HG03139 (cell line): ENCODE data around the gene VDR.

Source experiments
- ATAC-seq: cut with Tn5 transposase; IDR thresholded peaks from one replicate; pipeline ENCODE4 v1.9.1; 2021; ENCODE audit not compliant: unreplicated experiment

Gene VDR

GRCh38 chr12:47834199-47834903, 70.4 kb downstream of the VDR start:
- no peak for ATAC-seq

GRCh38 chr12:47833591-47834012, 71.2 kb downstream of the VDR start:
- no peak for ATAC-seq

- ATAC-seq, result no peak
Observed at GRCh38 chr12:47832263-47832933, 72.4 kb downstream of the VDR start.

GRCh38 chr12:47829584-47829983, 75.2 kb downstream of the VDR start:
- no peak for ATAC-seq

GRCh38 chr12:47828976-47829482, 75.8 kb downstream of the VDR start:
- no peak for ATAC-seq

- ATAC-seq, result no peak
Observed at GRCh38 chr12:47828008-47828975, 76.5 kb downstream of the VDR start.

- ATAC-seq, result no peak
Observed at GRCh38 chr12:47825173-47825639, 79.6 kb downstream of the VDR start.

GRCh38 chr12:47824635-47825034, 80.2 kb downstream of the VDR start:
- no peak for ATAC-seq

GRCh38 chr12:47824198-47824597, 80.6 kb downstream of the VDR start:
- no peak for ATAC-seq

- no peak for ATAC-seq
Observed at GRCh38 chr12:47823422-47824086, 81.2 kb downstream of the VDR start.

- no peak for ATAC-seq
Observed at GRCh38 chr12:47822863-47823262, 81.9 kb downstream of the VDR start.

GRCh38 chr12:47822401-47822800, 82.4 kb downstream of the VDR start:
- no peak for ATAC-seq

- ATAC-seq, result no peak
Observed at GRCh38 chr12:47821346-47821706, 83.5 kb downstream of the VDR start.

- no peak for ATAC-seq
Observed at GRCh38 chr12:47820631-47821345, 84.0 kb downstream of the VDR start.

- ATAC-seq, result no peak
Observed at GRCh38 chr12:47819896-47820630, 84.7 kb downstream of the VDR start, which contains the start of gene HDAC7. Gene HDAC7, minus strand, starts transcription at chr12:47819903. Its CDS starts 118 bp downstream, at chr12:47819785.

GRCh38 chr12:47819138-47819895, 85.5 kb downstream of the VDR start:
- no peak for ATAC-seq

- no peak for ATAC-seq
Observed at GRCh38 chr12:47818467-47819137, 86.2 kb downstream of the VDR start.

GRCh38 chr12:47818007-47818376, 86.8 kb downstream of the VDR start:
- ATAC-seq, result no peak
